Measurements from ENCODE around the gene PPM1B. TPM values are rescaled to one million over a fixed set of nuclear protein-coding genes. Genes with fewer than 3 reads are reported as not detected.

PPM1B gene
- 100 to 1,000 TPM in 2 of 4 donors, 10 to 100 TPM in 2; 73.5 to 124 (median 101) TPM for total RNA-seq

- DNase-seq (peak in 1 of 2 donors; percentile 100), ATAC-seq (peak in 1 of 2 donors; percentile 1)
- H3K36me3 ChIP-seq: no peaks in the 10 kb centered on the region
- no peaks in the 10 kb centered on the region for H3K27me3 ChIP-seq
- H3K27ac ChIP-seq: peak within 1 kb of the TSS; percentile 92 to 99 (median 99)
- no peaks in the 10 kb centered on the region for H3K9me3 ChIP-seq
- TF ChIP-seq, protein P1, sequence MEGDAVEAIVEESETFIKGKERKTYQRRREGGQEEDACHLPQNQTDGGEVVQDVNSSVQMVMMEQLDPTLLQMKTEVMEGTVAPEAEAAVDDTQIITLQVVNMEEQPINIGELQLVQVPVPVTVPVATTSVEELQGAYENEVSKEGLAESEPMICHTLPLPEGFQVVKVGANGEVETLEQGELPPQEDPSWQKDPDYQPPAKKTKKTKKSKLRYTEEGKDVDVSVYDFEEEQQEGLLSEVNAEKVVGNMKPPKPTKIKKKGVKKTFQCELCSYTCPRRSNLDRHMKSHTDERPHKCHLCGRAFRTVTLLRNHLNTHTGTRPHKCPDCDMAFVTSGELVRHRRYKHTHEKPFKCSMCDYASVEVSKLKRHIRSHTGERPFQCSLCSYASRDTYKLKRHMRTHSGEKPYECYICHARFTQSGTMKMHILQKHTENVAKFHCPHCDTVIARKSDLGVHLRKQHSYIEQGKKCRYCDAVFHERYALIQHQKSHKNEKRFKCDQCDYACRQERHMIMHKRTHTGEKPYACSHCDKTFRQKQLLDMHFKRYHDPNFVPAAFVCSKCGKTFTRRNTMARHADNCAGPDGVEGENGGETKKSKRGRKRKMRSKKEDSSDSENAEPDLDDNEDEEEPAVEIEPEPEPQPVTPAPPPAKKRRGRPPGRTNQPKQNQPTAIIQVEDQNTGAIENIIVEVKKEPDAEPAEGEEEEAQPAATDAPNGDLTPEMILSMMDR (IDR thresholded peaks at IDR 0.05 in 4 of 5, conservative IDR thresholded peaks at IDR 0.05 in 1 of 5): no peak
- TF ChIP-seq POLR2A (IDR thresholded peaks at IDR 0.05): peak; percentile 98 to 99
- H3K4me3 ChIP-seq: peak within 1 kb of the TSS; percentile 70 to 90 (median 82)
- in situ Hi-C loops (cut with MboI; ENCODE audit: low sequenced_read_pairs in 4 of 4) (no loop called here), intact Hi-C loops (cut with DNase I; ENCODE audit: low total_unique reads) (loop anchor here (1.0 to 5.0 kb wide), 5 partner anchors 39 to 194 kb away; partner anchors contain the start of genes CAMKMT, LRPPRC and PREPL)
- H3K4me1 ChIP-seq: peaks cover 25 to 32% of the 10 kb centered on the region in 2 donors
Measured at GRCh38 chr2:44168681-44169154, at the start of gene PPM1B. Gene PPM1B (plus strand): TSS chr2:44168875. CDS start chr2:44201200, 32,325 bp downstream.

DNA sequence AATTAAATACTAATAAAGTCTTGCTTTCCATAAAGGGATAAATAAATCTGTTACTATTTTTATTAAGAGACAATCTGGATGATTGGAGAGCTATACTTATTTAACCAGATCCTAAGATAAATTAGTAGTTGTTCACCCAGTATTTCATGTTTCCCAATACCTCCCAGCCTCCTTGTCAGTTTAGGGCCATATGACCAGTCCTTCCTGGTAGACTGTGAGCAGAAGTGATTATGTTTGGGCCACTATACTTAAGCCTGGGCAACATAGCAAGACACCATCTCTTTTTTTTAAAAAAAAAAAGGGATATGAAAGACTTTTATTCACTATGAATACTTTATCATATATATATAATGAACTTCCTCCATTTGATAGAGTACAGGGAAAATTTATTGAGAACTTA is 48.8 kb upstream of the PPM1B start:
- H3K36me3 ChIP-seq: no peaks in the 10 kb centered on the region
- no peak for TF ChIP-seq POLR2A (IDR thresholded peaks at IDR 0.05)
- TF ChIP-seq, protein P1 (IDR thresholded peaks at IDR 0.05 in 4 of 5, conservative IDR thresholded peaks at IDR 0.05 in 1 of 5): no peak
- H3K27ac ChIP-seq: no peak overlapping the region
- in situ Hi-C loops (cut with MboI; ENCODE audit: low sequenced_read_pairs in 4 of 4): no loop called here
- H3K27me3 ChIP-seq: no peaks in the 10 kb centered on the region
- no peak for DNase-seq
- no peak overlapping the region for H3K4me3 ChIP-seq
- ATAC-seq: no peak
- H3K4me1 ChIP-seq: no peaks in the 10 kb centered on the region
- H3K9me3 ChIP-seq: no peaks in the 10 kb centered on the region
- intact Hi-C loops (cut with DNase I; ENCODE audit: low total_unique reads): no loop called here

DNA sequence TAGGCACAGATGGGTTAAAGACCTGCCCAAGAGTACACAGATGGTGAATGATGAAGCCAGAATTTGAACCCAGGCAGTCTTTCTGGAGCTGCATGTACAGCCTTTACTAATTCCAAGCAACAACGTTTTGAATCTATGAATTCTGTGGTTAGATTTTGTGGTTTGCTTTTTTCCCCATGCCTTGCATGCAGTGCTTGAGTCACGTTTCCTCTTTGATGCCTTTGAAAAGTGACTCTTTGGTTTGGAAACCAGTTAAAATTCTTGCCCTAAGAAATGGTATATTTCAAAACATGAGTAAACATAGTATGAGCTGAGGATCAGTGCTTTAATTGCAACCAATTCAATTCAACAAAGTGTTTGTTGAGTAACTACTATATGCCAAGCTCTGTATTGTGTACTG is 48.2 kb upstream of the PPM1B start:
- ATAC-seq (no peak), DNase-seq (no peak)
- Histone ChIP-seq H3K9me3 (no peaks in the 10 kb centered on the region), H3K27me3 (no peaks in the 10 kb centered on the region), H3K36me3 (no peaks in the 10 kb centered on the region), H3K4me3 (no peak overlapping the region), H3K4me1 (peaks cover 0 to 2% of the 10 kb centered on the region in 2 donors), H3K27ac (no peak overlapping the region)
- TF ChIP-seq POLR2A (IDR thresholded peaks at IDR 0.05): no peak
- TF ChIP-seq, protein P1 (IDR thresholded peaks at IDR 0.05 in 4 of 5, conservative IDR thresholded peaks at IDR 0.05 in 1 of 5): no peak
- intact Hi-C loops (cut with DNase I; ENCODE audit: low total_unique reads) (no loop called here), in situ Hi-C loops (cut with MboI; ENCODE audit: low sequenced_read_pairs in 4 of 4) (no loop called here)

DNA sequence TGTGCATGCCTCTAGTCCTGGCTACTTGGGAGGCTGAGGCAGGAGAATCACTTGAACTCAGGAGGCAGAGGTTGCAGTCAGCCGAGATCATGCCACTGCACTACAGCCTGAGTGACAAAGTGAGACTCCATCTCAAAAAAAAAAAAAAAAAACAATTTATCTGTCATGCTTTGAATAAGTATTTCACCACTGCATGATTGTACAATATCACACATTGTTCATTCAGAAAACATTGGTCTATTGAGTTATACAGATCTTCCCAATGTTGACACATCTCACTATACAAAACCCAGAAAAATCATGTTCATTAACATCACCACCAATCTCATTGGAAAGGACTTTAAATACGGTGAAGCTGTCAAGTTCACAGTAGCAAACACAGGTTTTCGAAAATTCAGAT is 46.8 kb upstream of the PPM1B start:
- DNase-seq (no peak), ATAC-seq (no peak)
- no peaks in the 10 kb centered on the region for H3K9me3 ChIP-seq
- peaks cover 6 to 13% of the 10 kb centered on the region in 2 donors for H3K4me1 ChIP-seq
- TF ChIP-seq POLR2A (IDR thresholded peaks at IDR 0.05): no peak
- TF ChIP-seq, protein P1 (IDR thresholded peaks at IDR 0.05 in 4 of 5, conservative IDR thresholded peaks at IDR 0.05 in 1 of 5): no peak
- in situ Hi-C loops (cut with MboI; ENCODE audit: low sequenced_read_pairs in 4 of 4): no loop called here
- intact Hi-C loops (cut with DNase I; ENCODE audit: low total_unique reads): no loop called here
- no peaks in the 10 kb centered on the region for H3K27me3 ChIP-seq
- H3K4me3 ChIP-seq: no peak overlapping the region
- H3K27ac ChIP-seq: no peak overlapping the region
- no peaks in the 10 kb centered on the region for H3K36me3 ChIP-seq

- Histone ChIP-seq H3K36me3 (no peaks in the 10 kb centered on the region), H3K9me3 (no peaks in the 10 kb centered on the region), H3K27ac (peak overlapping the region in 1 of 4 donors; percentile 90), H3K4me3 (no peak overlapping the region), H3K27me3 (no peaks in the 10 kb centered on the region), H3K4me1 (peaks cover 13 to 16% of the 10 kb centered on the region in 2 donors)
- DNase-seq: no peak
- TF ChIP-seq, protein P1 (IDR thresholded peaks at IDR 0.05 in 4 of 5, conservative IDR thresholded peaks at IDR 0.05 in 1 of 5): no peak
- no peak for TF ChIP-seq POLR2A (IDR thresholded peaks at IDR 0.05)
- in situ Hi-C loops (cut with MboI; ENCODE audit: low sequenced_read_pairs in 4 of 4) (no loop called here), intact Hi-C loops (cut with DNase I; ENCODE audit: low total_unique reads) (loop anchor here (2.0 kb wide), 1 partner anchor 50 kb away; no protein-coding TSS in a partner anchor)
- ATAC-seq: no peak
Measured at GRCh38 chr2:44124500-44124899, 44.2 kb upstream of the PPM1B start.

Measured in gastrocnemius medialis (tissue), 4 donors.